ENCODE measurements around the gene TNFRSF12A. TPM values are rescaled to one million over a fixed set of nuclear protein-coding genes. Genes with fewer than 3 reads are reported as not detected.
"Not testable (repeated sequence)": the region's sequence is repeated elsewhere in the genome, so short reads cannot be mapped to it uniquely, and the experiment has no call there.

TNFRSF12A gene
- polyA plus RNA-seq, 3 donors = 8.9 to 12.9 (median 11.9) TPM

GRCh38 chr16:3060339-3061127 lies 40.4 kb downstream of the TNFRSF12A start:
- DNase-seq (ENCODE audit: low read depth in 3 of 3, low spot score in 2 of 3) = no peak

GRCh38 chr16:3062553-3062952 lies 42.4 kb downstream of the TNFRSF12A start:
- DNase-seq (ENCODE audit: low read depth in 3 of 3, low spot score in 2 of 3) = no peak

GRCh38 chr16:3063625-3064386 lies 43.6 kb downstream of the TNFRSF12A start:
- DNase-seq (ENCODE audit: low read depth in 3 of 3, low spot score in 2 of 3) = no peak

- no peak for DNase-seq (ENCODE audit: low read depth in 3 of 3, low spot score in 2 of 3)
Observed at GRCh38 chr16:3065069-3065741, 45.0 kb downstream of the TNFRSF12A start, which contains the start of gene IL32. TSS of gene IL32 (plus strand) at chr16:3065640. CDS start at chr16:3065812, 172 bp downstream.

GRCh38 chr16:3065742-3066439 lies 45.7 kb downstream of the TNFRSF12A start:
- no peak for DNase-seq (ENCODE audit: low read depth in 3 of 3, low spot score in 2 of 3)

- DNase-seq (ENCODE audit: low read depth in 3 of 3, low spot score in 2 of 3) = no peak
Observed at GRCh38 chr16:3066440-3066748, 46.2 kb downstream of the TNFRSF12A start.

- DNase-seq (ENCODE audit: low read depth in 3 of 3, low spot score in 2 of 3) = no peak
Observed at GRCh38 chr16:3068487-3068886, 48.3 kb downstream of the TNFRSF12A start.

GRCh38 chr16:3069146-3069545 lies 49.0 kb downstream of the TNFRSF12A start:
- not testable (repeated sequence) for DNase-seq (ENCODE audit: low read depth in 3 of 3, low spot score in 2 of 3)

- no peak for DNase-seq (ENCODE audit: low read depth in 3 of 3, low spot score in 2 of 3)
Observed at GRCh38 chr16:3070608-3071111, 50.5 kb downstream of the TNFRSF12A start.

- DNase-seq (ENCODE audit: low read depth in 3 of 3, low spot score in 2 of 3) = no peak
Observed at GRCh38 chr16:3071655-3072054, 51.5 kb downstream of the TNFRSF12A start.

Other genes starting within 250 kb of the TNFRSF12A start
- gene ELOB, start 243.1 kb upstream of the TNFRSF12A start, polyA plus RNA-seq (ENCODE audit: insufficient read length in 3 of 3) = 100 to 1,000 TPM; 199 to 241 (median 210) TPM
- gene PRSS33, start 232.8 kb upstream of the TNFRSF12A start, polyA plus RNA-seq (ENCODE audit: insufficient read length in 3 of 3) = under 1 TPM in 2 of 3 donors, not detected in 1; 0.33 to 0.61 TPM
- gene PRSS41, start 221.9 kb upstream of the TNFRSF12A start, polyA plus RNA-seq (ENCODE audit: insufficient read length in 3 of 3) = not detected
- under 1 TPM in 2 of 3 donors, not detected in 1; 0.19 to 0.43 TPM for gene PRSS21, start 203.1 kb upstream of the TNFRSF12A start, polyA plus RNA-seq (ENCODE audit: insufficient read length in 3 of 3)
- gene ZG16B, start 190.1 kb upstream of the TNFRSF12A start, polyA plus RNA-seq (ENCODE audit: insufficient read length in 3 of 3) = under 1 TPM; 0.31 to 0.60 (median 0.32) TPM
- gene PRSS22, start 162.2 kb upstream of the TNFRSF12A start, polyA plus RNA-seq (ENCODE audit: insufficient read length in 3 of 3) = 1 to 10 TPM; 6.8 to 7.4 (median 7.0) TPM
- gene FLYWCH2, start 137.2 kb upstream of the TNFRSF12A start, polyA plus RNA-seq (ENCODE audit: insufficient read length in 3 of 3) = 10 to 100 TPM; 18.8 to 20.7 (median 19.4) TPM
- 10 to 100 TPM; 13.1 to 16.3 (median 14.6) TPM for gene FLYWCH1, start 108.4 kb upstream of the TNFRSF12A start, polyA plus RNA-seq (ENCODE audit: insufficient read length in 3 of 3)
- 1 to 10 TPM in 2 of 3 donors, under 1 TPM in 1; 1.00 to 1.4 (median 1.1) TPM for gene KREMEN2, start 56.1 kb upstream of the TNFRSF12A start, polyA plus RNA-seq (ENCODE audit: insufficient read length in 3 of 3)
- gene PAQR4, start 51.0 kb upstream of the TNFRSF12A start, polyA plus RNA-seq (ENCODE audit: insufficient read length in 3 of 3) = 1 to 10 TPM; 7.5 to 8.5 (median 8.1) TPM
- gene PKMYT1, start 39.9 kb upstream of the TNFRSF12A start, polyA plus RNA-seq (ENCODE audit: insufficient read length in 3 of 3) = 10 to 100 TPM; 11.3 to 12.5 (median 11.4) TPM
- gene CLDN9, start 7.4 kb upstream of the TNFRSF12A start, polyA plus RNA-seq (ENCODE audit: insufficient read length in 3 of 3) = 1 to 10 TPM; 2.0 to 2.8 (median 2.5) TPM
- gene CLDN6, start 2.2 kb upstream of the TNFRSF12A start, polyA plus RNA-seq (ENCODE audit: insufficient read length in 3 of 3) = 10 to 100 TPM; 25.8 to 38.1 (median 31.0) TPM
- 10 to 100 TPM; 50.7 to 66.1 (median 57.1) TPM for gene HCFC1R1, start 3.6 kb downstream of the TNFRSF12A start, polyA plus RNA-seq (ENCODE audit: insufficient read length in 3 of 3)
- 10 to 100 TPM; 27.9 to 33.3 (median 29.9) TPM for gene THOC6, start 3.7 kb downstream of the TNFRSF12A start, polyA plus RNA-seq (ENCODE audit: insufficient read length in 3 of 3)
- 1 to 10 TPM; 1.1 to 2.2 (median 1.5) TPM for gene BICDL2, start 16.6 kb downstream of the TNFRSF12A start, polyA plus RNA-seq (ENCODE audit: insufficient read length in 3 of 3)
- under 1 TPM; 0.35 to 0.82 (median 0.79) TPM for gene MMP25, start 26.2 kb downstream of the TNFRSF12A start, polyA plus RNA-seq (ENCODE audit: insufficient read length in 3 of 3)
- gene IL32, start 45.3 kb downstream of the TNFRSF12A start, polyA plus RNA-seq (ENCODE audit: insufficient read length in 3 of 3) = 10 to 100 TPM; 28.0 to 36.8 (median 29.4) TPM
- gene ZSCAN10, start 78.9 kb downstream of the TNFRSF12A start, polyA plus RNA-seq (ENCODE audit: insufficient read length in 3 of 3) = under 1 TPM in 1 of 3 donors, not detected in 2; 0.11 TPM
- 10 to 100 TPM; 12.7 to 14.6 (median 13.8) TPM for gene ZNF205, start 92.2 kb downstream of the TNFRSF12A start, polyA plus RNA-seq (ENCODE audit: insufficient read length in 3 of 3)
- gene ZNF213, start 114.7 kb downstream of the TNFRSF12A start, polyA plus RNA-seq (ENCODE audit: insufficient read length in 3 of 3) = 1 to 10 TPM; 8.0 to 9.3 (median 9.3) TPM
- not detected for gene OR1F1, start 167.8 kb downstream of the TNFRSF12A start, polyA plus RNA-seq (ENCODE audit: insufficient read length in 3 of 3)
- gene ZNF200, start 214.8 kb downstream of the TNFRSF12A start, polyA plus RNA-seq (ENCODE audit: insufficient read length in 3 of 3) = 10 to 100 TPM; 14.6 to 18.0 (median 15.4) TPM
- gene MEFV, start 236.3 kb downstream of the TNFRSF12A start, polyA plus RNA-seq (ENCODE audit: insufficient read length in 3 of 3) = under 1 TPM; 0.11 to 0.18 (median 0.17) TPM